ENCODE data around the gene TMEM125. TPM values are rescaled to one million over a fixed set of nuclear protein-coding genes. Genes with fewer than 3 reads are reported as not detected.

TMEM125 gene
- polyA plus RNA-seq, 1 of the 3 experiments (the other 2 are of a cell fraction), result not detected

- H3K9me2 ChIP-seq, result no peaks in the 10 kb centered on the region
- H3K79me2 ChIP-seq (ENCODE audit: insufficient read depth), result no peaks in the 10 kb centered on the region
- H3K4me2 ChIP-seq, result no peak overlapping the region
- H3K4me3 ChIP-seq (ENCODE audit: low read depth in 2 of 2, low read length in 1 of 2), result no peak overlapping the region
- H3K9ac ChIP-seq, result no peak overlapping the region
- H3K4me1 ChIP-seq (ENCODE audit: control insufficient read depth in 1 of 2, insufficient read depth in 2 of 2, low read depth in 1 of 2, low read length in 1 of 2), result peaks cover 0 to 6% of the 10 kb centered on the region in 2 experiments; a peak in 1 of 4 replicates
- POLR2A ChIA-PET, result no interaction called here
- H3K36me3 ChIP-seq (replicated peaks in 1 of 2; ENCODE audit: control insufficient read depth in 1 of 2, insufficient read depth in 2 of 2, low read length in 1 of 2), result no peaks in the 10 kb centered on the region
- WGBS (ENCODE audit: low lambda C conversion rate), result 49% methylated on average over 3 of the region's 3 CpGs
- no peaks in the 10 kb centered on the region for H3F3A ChIP-seq (replicated peaks; ENCODE audit: insufficient read depth)
- H2AFZ ChIP-seq (ENCODE audit: low read depth), result no peak overlapping the region
- TF ChIP-seq RCOR1 (IDR thresholded peaks at IDR 0.05; ENCODE audit: low read length), result no peak
- no peak for TF ChIP-seq REST (IDR thresholded peaks at IDR 0.05; ENCODE audit: low read depth, low read length)
- TF ChIP-seq RXRA (IDR thresholded peaks at IDR 0.05; ENCODE audit: borderline replicate concordance, low read depth), result no peak
- no peak overlapping the region for H3K27ac ChIP-seq (ENCODE audit: low read depth in 2 of 2, low read length in 1 of 2)
- H3K9me3 ChIP-seq, result no peaks in the 10 kb centered on the region
- H3K27me3 ChIP-seq (ENCODE audit: insufficient read depth), result no peaks in the 10 kb centered on the region
- DNase-seq, result no peak
- CTCF ChIA-PET, result interaction anchor here (0.8 to 2.5 kb wide), 3 partner anchors 12 to 175 kb away, joined by 3 to 17 read pairs (median 3); no protein-coding TSS in a partner anchor
- no peaks in the 10 kb centered on the region for H4K20me1 ChIP-seq (ENCODE audit: insufficient read depth)
Observed at GRCh38 chr1:43239484-43239883, 30.3 kb upstream of the TMEM125 start.

GRCh38 chr1:43241413-43241836 is 28.4 kb upstream of the TMEM125 start:
- H3K9me2 ChIP-seq, result no peaks in the 10 kb centered on the region
- ChIA-PET CTCF (no interaction called here), POLR2A (no interaction called here)
- no peaks in the 10 kb centered on the region; a peak in 1 of 4 replicates for H3K4me1 ChIP-seq (ENCODE audit: control insufficient read depth in 1 of 2, insufficient read depth in 2 of 2, low read depth in 1 of 2, low read length in 1 of 2)
- no peak overlapping the region for H3K4me3 ChIP-seq (ENCODE audit: low read depth in 2 of 2, low read length in 1 of 2)
- WGBS (ENCODE audit: low lambda C conversion rate), result 32% methylated on average over 5 of the region's 6 CpGs
- no peaks in the 10 kb centered on the region for H3F3A ChIP-seq (replicated peaks; ENCODE audit: insufficient read depth)
- no peak overlapping the region for H3K27ac ChIP-seq (ENCODE audit: low read depth in 2 of 2, low read length in 1 of 2)
- no peaks in the 10 kb centered on the region for H4K20me1 ChIP-seq (ENCODE audit: insufficient read depth)
- no peaks in the 10 kb centered on the region for H3K27me3 ChIP-seq (ENCODE audit: insufficient read depth)
- peaks cover 2% of the 10 kb centered on the region; the same call in 1 of the 2 replicates for H3K9me3 ChIP-seq
- no peak overlapping the region for H3K9ac ChIP-seq
- no peak for DNase-seq
- no peak overlapping the region for H3K4me2 ChIP-seq
- no peaks in the 10 kb centered on the region for H3K36me3 ChIP-seq (replicated peaks in 1 of 2; ENCODE audit: control insufficient read depth in 1 of 2, insufficient read depth in 2 of 2, low read length in 1 of 2)
- no peak for TF ChIP-seq CHD2 (IDR thresholded peaks at IDR 0.05; ENCODE audit: low read length, partially characterized antibody)
- no peak overlapping the region for H2AFZ ChIP-seq (ENCODE audit: low read depth)
- no peaks in the 10 kb centered on the region for H3K79me2 ChIP-seq (ENCODE audit: insufficient read depth)

- no peaks in the 10 kb centered on the region for H3K79me2 ChIP-seq (ENCODE audit: insufficient read depth)
- no peak overlapping the region for H3K9ac ChIP-seq
- H3K27ac ChIP-seq (ENCODE audit: low read depth in 2 of 2, low read length in 1 of 2), result no peak overlapping the region
- ChIA-PET CTCF (interaction anchor here (1.6 to 1.9 kb wide), 2 partner anchors 17 to 171 kb away, joined by 6 to 7 read pairs; no protein-coding TSS in a partner anchor), POLR2A (no interaction called here)
- no peak overlapping the region for H2AFZ ChIP-seq (ENCODE audit: low read depth)
- no peaks in the 10 kb centered on the region for H3K36me3 ChIP-seq (replicated peaks in 1 of 2; ENCODE audit: control insufficient read depth in 1 of 2, insufficient read depth in 2 of 2, low read length in 1 of 2)
- H3K4me1 ChIP-seq (ENCODE audit: control insufficient read depth in 1 of 2, insufficient read depth in 2 of 2, low read depth in 1 of 2, low read length in 1 of 2), result no peaks in the 10 kb centered on the region; a peak in 1 of 4 replicates
- H3K4me2 ChIP-seq, result no peak overlapping the region
- WGBS (ENCODE audit: low lambda C conversion rate), result 37% methylated on average over 5 of the region's 6 CpGs
- TF ChIP-seq REST (IDR thresholded peaks at IDR 0.05; ENCODE audit: low read depth, low read length) (no peak), FOSL2 (IDR thresholded peaks at IDR 0.05; ENCODE audit: borderline replicate concordance, low read depth) (no peak), CHD2 (IDR thresholded peaks at IDR 0.05; ENCODE audit: low read length, partially characterized antibody) (no peak), USF2 (IDR thresholded peaks at IDR 0.05; ENCODE audit: borderline replicate concordance, low read depth, low read length) (no peak), YY1 (IDR thresholded peaks at IDR 0.05; ENCODE audit: low read depth) (no peak)
- no peaks in the 10 kb centered on the region for H3F3A ChIP-seq (replicated peaks; ENCODE audit: insufficient read depth)
- no peak for DNase-seq
- no peaks in the 10 kb centered on the region for H3K27me3 ChIP-seq (ENCODE audit: insufficient read depth)
- H3K9me2 ChIP-seq, result no peaks in the 10 kb centered on the region
- no peaks in the 10 kb centered on the region for H4K20me1 ChIP-seq (ENCODE audit: insufficient read depth)
- no peak overlapping the region for H3K4me3 ChIP-seq (ENCODE audit: low read depth in 2 of 2, low read length in 1 of 2)
- peaks cover 14% of the 10 kb centered on the region; the same call in 1 of the 2 replicates for H3K9me3 ChIP-seq
Observed at GRCh38 chr1:43243299-43243698, 26.5 kb upstream of the TMEM125 start.

Measured in SK-N-SH (cell line).